Measurements from ENCODE around the gene ZNF646. TPM values are rescaled to one million over a fixed set of nuclear protein-coding genes. Genes with fewer than 3 reads are reported as not detected.

ZNF646 gene
- total and polyA plus RNA-seq, 5 donors, result 6.4 to 10.3 (median 9.0) TPM

GRCh38 chr16:31127182-31127581 is 53.0 kb downstream of the ZNF646 start:
- no peak for DNase-seq
- WGBS, result 93% methylated on average over 13 of the region's 13 CpGs
- no peak for ATAC-seq
- Histone ChIP-seq H3K27me3 (ENCODE audit: control insufficient read depth, insufficient read depth) (no peaks in the 10 kb centered on the region), H3K4me1 (ENCODE audit: control insufficient read depth, insufficient read depth, low read length) (no peaks in the 10 kb centered on the region), H3K4me3 (ENCODE audit: low read length) (no peak overlapping the region), H3K9me3 (ENCODE audit: control insufficient read depth, low read length) (no peaks in the 10 kb centered on the region), H3K27ac (ENCODE audit: low read length) (no peak overlapping the region)
- intact Hi-C loops (cut with DNase I), result no loop called here

GRCh38 chr16:31128711-31129567 is 54.7 kb downstream of the ZNF646 start:
- WGBS, result 60% methylated on average over 14 of the region's 14 CpGs
- DNase-seq, result peak; percentile 73 to 83 (median 75)
- no peak overlapping the region for H3K4me3 ChIP-seq (ENCODE audit: low read length)

GRCh38 chr16:31129568-31130335 is 55.5 kb downstream of the ZNF646 start:
- H3K9me3 ChIP-seq (ENCODE audit: control insufficient read depth, low read length), result no peaks in the 10 kb centered on the region
- H3K4me3 ChIP-seq (ENCODE audit: low read length), result no peak overlapping the region
- intact Hi-C loops (cut with DNase I), result no loop called here
- peak overlapping the region; percentile 57 for H3K27ac ChIP-seq (ENCODE audit: low read length)
- DNase-seq, result peak; percentile 78 to 91 (median 89)
- peak; percentile 23 to 28 for ATAC-seq
- no peaks in the 10 kb centered on the region for H3K4me1 ChIP-seq (ENCODE audit: control insufficient read depth, insufficient read depth, low read length)
- 49% methylated on average over 29 of the region's 29 CpGs for WGBS
- H3K27me3 ChIP-seq (ENCODE audit: control insufficient read depth, insufficient read depth), result no peaks in the 10 kb centered on the region

More at GRCh38 chr16:31128711-31129567, 54.7 kb downstream of the ZNF646 start:
- no peaks in the 10 kb centered on the region for H3K4me1 ChIP-seq (ENCODE audit: control insufficient read depth, insufficient read depth, low read length)
- H3K27me3 ChIP-seq (ENCODE audit: control insufficient read depth, insufficient read depth), result no peaks in the 10 kb centered on the region
- H3K27ac ChIP-seq (ENCODE audit: low read length), result peak overlapping the region; percentile 57
- intact Hi-C loops (cut with DNase I), result no loop called here
- ATAC-seq, result peak; percentile 73 to 92
- no peaks in the 10 kb centered on the region for H3K9me3 ChIP-seq (ENCODE audit: control insufficient read depth, low read length)

- no peak overlapping the region for H3K4me3 ChIP-seq (ENCODE audit: low read length)
- peak in 1 of 3 donors; percentile 67 for DNase-seq
Observed at GRCh38 chr16:31130336-31130891, 56.2 kb downstream of the ZNF646 start.

GRCh38 chr16:31130899-31131298 is 56.7 kb downstream of the ZNF646 start:
- peak in 1 of 3 donors; percentile 58 for DNase-seq
- no peaks in the 10 kb centered on the region for H3K9me3 ChIP-seq (ENCODE audit: control insufficient read depth, low read length)
- no peak for ATAC-seq
- H3K4me1 ChIP-seq (ENCODE audit: control insufficient read depth, insufficient read depth, low read length), result no peaks in the 10 kb centered on the region
- H3K4me3 ChIP-seq (ENCODE audit: low read length), result no peak overlapping the region
- 86% methylated on average over 6 of the region's 6 CpGs for WGBS
- intact Hi-C loops (cut with DNase I), result no loop called here
- H3K27ac ChIP-seq (ENCODE audit: low read length), result no peak overlapping the region
- no peaks in the 10 kb centered on the region for H3K27me3 ChIP-seq (ENCODE audit: control insufficient read depth, insufficient read depth)

More at GRCh38 chr16:31130336-31130891, 56.2 kb downstream of the ZNF646 start:
- Histone ChIP-seq H3K27me3 (ENCODE audit: control insufficient read depth, insufficient read depth) (no peaks in the 10 kb centered on the region), H3K9me3 (ENCODE audit: control insufficient read depth, low read length) (no peaks in the 10 kb centered on the region), H3K4me1 (ENCODE audit: control insufficient read depth, insufficient read depth, low read length) (no peaks in the 10 kb centered on the region), H3K27ac (ENCODE audit: low read length) (no peak overlapping the region)
- intact Hi-C loops (cut with DNase I), result no loop called here
- no peak for ATAC-seq
- 86% methylated on average over 10 of the region's 10 CpGs for whole genome bisulfite sequencing

- H3K27me3 ChIP-seq (ENCODE audit: control insufficient read depth, insufficient read depth), result no peaks in the 10 kb centered on the region
Observed at GRCh38 chr16:31131416-31131815, 57.2 kb downstream of the ZNF646 start.

GRCh38 chr16:31131841-31132271 is 57.6 kb downstream of the ZNF646 start:
- intact Hi-C loops (cut with DNase I), result no loop called here
- no peaks in the 10 kb centered on the region for H3K27me3 ChIP-seq (ENCODE audit: control insufficient read depth, insufficient read depth)
- DNase-seq, result peak in 1 of 3 donors; percentile 25
- no peaks in the 10 kb centered on the region for H3K9me3 ChIP-seq (ENCODE audit: control insufficient read depth, low read length)
- 90% methylated on average over 5 of the region's 5 CpGs for WGBS
- H3K4me3 ChIP-seq (ENCODE audit: low read length), result no peak overlapping the region
- ATAC-seq, result no peak
- H3K4me1 ChIP-seq (ENCODE audit: control insufficient read depth, insufficient read depth, low read length), result no peaks in the 10 kb centered on the region
- no peak overlapping the region for H3K27ac ChIP-seq (ENCODE audit: low read length)

More at GRCh38 chr16:31131416-31131815, 57.2 kb downstream of the ZNF646 start:
- ATAC-seq (no peak), DNase-seq (peak in 1 of 3 donors; percentile 66)
- Histone ChIP-seq H3K4me1 (ENCODE audit: control insufficient read depth, insufficient read depth, low read length) (no peaks in the 10 kb centered on the region), H3K9me3 (ENCODE audit: control insufficient read depth, low read length) (no peaks in the 10 kb centered on the region), H3K4me3 (ENCODE audit: low read length) (no peak overlapping the region), H3K27ac (ENCODE audit: low read length) (no peak overlapping the region)
- WGBS, result 89% methylated on average over 11 of the region's 11 CpGs
- intact Hi-C loops (cut with DNase I), result no loop called here

GRCh38 chr16:31132303-31132979 is 58.2 kb downstream of the ZNF646 start:
- DNase-seq (peak in 1 of 3 donors; percentile 37), ATAC-seq (no peak)
- H3K27ac ChIP-seq (ENCODE audit: low read length), result no peak overlapping the region
- H3K9me3 ChIP-seq (ENCODE audit: control insufficient read depth, low read length), result no peaks in the 10 kb centered on the region
- no peaks in the 10 kb centered on the region for H3K27me3 ChIP-seq (ENCODE audit: control insufficient read depth, insufficient read depth)
- intact Hi-C loops (cut with DNase I), result no loop called here
- whole genome bisulfite sequencing, result 89% methylated on average over 20 of the region's 20 CpGs
- no peak overlapping the region for H3K4me3 ChIP-seq (ENCODE audit: low read length)
- no peaks in the 10 kb centered on the region for H3K4me1 ChIP-seq (ENCODE audit: control insufficient read depth, insufficient read depth, low read length)

GRCh38 chr16:31133046-31133501 is 58.9 kb downstream of the ZNF646 start:
- intact Hi-C loops (cut with DNase I), result no loop called here
- H3K4me3 ChIP-seq (ENCODE audit: low read length), result no peak overlapping the region
- no peaks in the 10 kb centered on the region for H3K27me3 ChIP-seq (ENCODE audit: control insufficient read depth, insufficient read depth)
- no peak overlapping the region for H3K27ac ChIP-seq (ENCODE audit: low read length)
- no peaks in the 10 kb centered on the region for H3K9me3 ChIP-seq (ENCODE audit: control insufficient read depth, low read length)
- peak in 1 of 3 donors; percentile 24 for DNase-seq
- H3K4me1 ChIP-seq (ENCODE audit: control insufficient read depth, insufficient read depth, low read length), result no peaks in the 10 kb centered on the region
- ATAC-seq, result no peak
- 85% methylated on average over 6 of the region's 6 CpGs for WGBS
